NOMO-1 (cell line): ENCODE measurements around the gene TRIM8.
"Not testable (repeated sequence)": the region's sequence is repeated elsewhere in the genome, so short reads cannot be mapped to it uniquely, and the experiment has no call there.

Experiments used
- DNase-seq, 2 experiments: peaks; one replicate each; lab custom pipeline; 2025; ENCODE audit not compliant: unreplicated experiment in 2 of 2; lab: John Stamatoyannopoulos, UW

Gene TRIM8

DNA sequence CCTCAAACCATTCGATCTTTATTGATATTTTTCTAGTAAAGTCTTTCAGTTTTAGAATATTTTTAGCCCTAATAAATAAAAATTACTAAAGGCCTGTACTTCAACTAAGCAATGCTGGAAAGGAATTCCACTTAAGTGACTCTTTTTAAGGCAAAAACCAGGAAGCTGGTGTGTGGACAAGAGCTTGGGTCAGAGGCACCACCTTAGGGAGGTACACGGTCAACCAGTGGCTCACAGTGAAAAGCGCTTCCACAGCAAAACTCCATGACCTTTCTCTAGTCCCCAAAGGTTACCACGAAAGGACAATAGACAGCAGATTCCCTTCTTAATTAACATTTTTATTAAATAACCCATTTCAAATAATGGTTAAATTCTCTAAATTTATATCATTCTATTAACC is 38.7 kb downstream of the TRIM8 start:
- no peak for DNase-seq

DNA sequence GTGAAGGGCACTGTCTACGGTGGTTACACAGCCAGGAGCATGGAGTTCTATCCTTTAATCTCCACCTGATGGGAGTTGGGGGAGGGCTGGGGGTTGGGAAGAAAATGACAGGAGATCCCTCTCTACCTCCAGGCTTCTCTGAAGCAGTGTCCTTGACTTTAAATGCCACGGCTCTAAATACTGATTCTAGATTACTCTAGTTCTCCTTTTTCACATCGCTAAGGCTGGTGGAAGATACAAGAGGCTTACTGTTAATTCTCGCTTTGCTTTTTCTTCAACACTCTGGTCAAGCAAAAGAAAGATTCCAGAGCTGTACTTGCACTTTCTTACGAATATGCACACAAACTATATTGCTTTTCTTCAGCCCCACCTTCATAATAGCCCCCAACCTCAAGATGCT is 39.5 kb downstream of the TRIM8 start:
- no peak for DNase-seq

DNA sequence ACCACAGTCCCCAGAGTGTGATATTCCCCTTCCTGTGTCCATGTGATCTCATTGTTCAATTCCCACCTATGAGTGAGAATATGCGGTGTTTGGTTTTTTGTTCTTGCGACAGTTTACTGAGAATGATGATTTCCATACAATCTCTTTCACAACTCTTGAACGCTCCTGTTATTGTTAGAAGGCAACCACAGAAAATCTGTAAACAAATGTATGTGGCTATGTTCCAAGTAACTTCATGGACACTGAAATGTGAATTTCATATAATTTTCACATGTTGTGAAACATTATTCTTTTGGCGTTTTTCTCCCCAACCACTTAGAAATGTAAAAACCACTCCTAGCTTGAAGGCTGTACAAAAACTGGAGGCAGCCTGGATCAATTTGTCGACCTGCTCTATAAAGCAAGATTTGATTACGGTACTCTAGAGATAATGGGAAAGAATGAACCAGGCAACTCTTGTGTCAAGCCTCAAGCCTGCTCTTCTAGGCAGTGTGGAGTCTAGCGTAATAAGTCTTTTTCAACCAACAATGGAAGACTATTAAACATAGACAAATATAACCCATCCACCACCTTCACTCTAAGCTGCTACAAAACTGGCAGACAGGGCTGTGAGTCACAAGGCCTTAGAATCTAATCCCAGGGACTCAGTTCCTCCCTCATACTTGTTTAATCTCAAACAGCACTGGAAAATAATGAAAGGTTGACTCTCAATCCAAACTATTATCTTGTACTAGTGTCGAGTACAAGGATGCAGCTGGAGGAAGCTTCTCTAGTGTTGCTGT is 47.2 kb downstream of the TRIM8 start:
- DNase-seq = no peak

DNA sequence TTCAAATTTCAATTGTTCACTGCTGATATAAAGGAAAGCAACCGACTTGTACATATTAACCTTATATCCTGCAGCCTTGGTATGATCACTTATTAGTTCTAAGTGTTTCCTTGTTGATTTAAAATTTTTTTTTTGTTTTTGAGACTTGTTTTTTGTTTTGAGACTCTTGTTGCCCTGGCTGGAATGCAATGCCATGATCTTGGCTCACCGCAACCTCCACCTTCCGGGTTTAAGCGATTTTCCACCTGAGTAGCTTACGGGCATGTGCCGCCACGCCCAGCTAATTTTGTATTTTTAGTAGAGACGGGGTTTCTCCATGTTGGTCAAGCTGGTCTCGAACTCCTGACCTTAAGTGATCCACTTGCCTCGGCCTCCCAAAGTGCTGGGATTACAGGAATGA is 51.1 kb downstream of the TRIM8 start:
- DNase-seq = not testable (repeated sequence)

DNA sequence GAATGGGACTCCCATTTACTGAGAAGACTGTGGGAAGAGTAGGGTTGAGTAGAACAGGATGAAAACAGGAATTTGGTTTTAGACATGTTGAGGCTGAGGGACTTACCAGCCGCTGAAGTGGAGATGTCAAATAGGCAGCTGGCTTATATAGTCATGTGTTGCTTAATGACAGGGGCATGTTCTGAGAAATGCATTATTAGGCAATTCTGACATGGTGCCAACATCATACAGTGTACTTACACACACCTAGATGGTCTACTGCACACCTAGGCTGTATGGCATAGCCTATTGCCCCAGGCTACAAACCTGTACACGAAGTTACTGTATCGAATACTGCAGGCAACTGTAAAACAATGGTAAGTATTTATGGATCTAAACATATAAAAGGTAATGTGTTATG is 52.5 kb downstream of the TRIM8 start:
- DNase-seq = no peak

DNA sequence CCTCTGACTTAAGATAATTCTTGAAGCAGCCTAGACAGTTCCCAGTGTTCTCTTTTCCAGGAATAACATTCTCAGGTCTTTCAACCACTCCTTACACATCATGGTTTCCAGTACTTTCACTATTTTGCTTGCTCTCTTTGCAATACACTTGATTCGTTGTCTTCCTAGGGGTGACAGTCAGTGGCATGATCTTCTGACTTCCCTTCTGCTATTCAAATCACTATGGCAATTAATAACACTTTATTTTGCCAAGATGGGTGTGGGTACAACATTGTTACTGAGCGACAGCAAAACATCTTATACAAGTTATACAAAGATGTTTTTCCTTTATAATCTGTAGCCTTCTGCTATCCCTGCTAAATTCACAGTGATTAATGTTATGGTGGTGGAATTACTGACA is 54.6 kb downstream of the TRIM8 start:
- DNase-seq = no peak

DNA sequence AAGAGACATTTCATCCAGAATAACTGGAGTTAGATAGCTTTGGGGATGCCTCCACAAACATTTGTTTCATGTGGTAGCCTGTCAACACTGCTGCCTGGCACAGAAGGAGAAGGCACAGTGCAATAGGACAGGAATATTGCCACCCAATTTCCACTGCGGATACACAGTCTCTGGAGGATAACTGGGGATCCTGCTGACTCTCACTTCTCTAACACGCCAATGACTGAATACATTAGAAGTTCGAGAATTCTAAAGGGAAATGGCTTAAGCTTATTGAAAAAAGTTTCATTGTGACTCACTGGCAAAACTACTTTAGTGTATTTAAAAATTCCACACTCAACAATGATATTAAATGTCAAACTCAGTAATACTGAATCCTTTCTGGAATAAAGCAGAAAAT is 57.0 kb downstream of the TRIM8 start:
- no peak for DNase-seq

DNA sequence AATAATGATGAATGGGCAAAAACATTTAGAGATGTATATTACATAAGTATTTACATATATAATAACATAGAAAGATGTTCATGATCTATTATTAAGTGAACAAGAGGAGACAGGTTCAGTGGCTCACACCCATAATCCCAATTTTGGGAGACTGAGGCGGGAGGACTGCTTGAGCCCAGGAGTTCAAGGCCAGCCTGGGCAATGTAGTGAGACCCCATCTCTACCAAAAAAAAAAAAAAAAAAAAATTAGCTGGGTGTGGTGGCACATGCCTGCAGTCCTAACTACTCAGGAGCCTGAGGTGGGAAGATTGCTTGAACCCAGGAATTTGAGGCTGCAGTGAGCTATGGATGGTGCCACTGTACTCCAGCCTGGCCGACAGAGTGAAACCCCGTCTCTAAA is 57.5 kb downstream of the TRIM8 start:
- no peak for DNase-seq

DNA sequence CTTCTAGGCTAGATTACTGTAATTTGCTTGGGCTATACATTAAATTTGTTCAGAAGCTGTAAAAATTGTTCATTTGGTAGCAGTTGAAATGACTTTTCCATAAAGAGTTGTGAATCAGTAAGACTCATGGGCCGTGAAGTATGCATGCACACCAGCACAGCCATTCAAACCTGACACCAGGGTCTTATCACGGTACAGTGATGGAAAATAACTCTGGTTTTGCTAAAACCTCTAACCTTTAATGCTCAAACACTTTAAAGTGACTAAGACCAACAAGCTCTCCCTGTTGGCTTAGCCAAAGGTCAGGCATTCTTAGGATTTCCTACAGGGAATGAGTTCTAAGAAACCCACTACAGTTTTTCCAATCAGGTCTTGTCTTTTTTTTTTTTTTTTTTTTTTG is 58.5 kb downstream of the TRIM8 start:
- DNase-seq = no peak

DNA sequence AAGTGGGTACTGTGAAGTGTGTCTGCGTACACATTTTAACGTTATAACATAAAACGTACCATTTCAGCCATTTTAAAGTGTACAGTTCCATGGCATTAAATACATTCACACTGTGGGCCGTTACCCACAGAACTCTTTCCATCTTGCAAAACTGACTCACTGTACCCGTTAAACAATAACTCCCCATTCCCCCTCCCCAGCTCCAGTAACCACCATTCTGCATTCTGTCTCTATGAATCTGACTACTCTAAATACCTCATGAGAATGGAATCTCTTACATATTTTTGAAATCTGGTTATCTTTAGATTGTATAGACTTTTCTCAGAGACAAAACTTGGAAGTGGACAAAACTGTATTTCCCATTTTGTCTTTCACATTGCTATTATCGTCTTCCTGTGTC is 60.6 kb downstream of the TRIM8 start:
- DNase-seq = no peak

DNA sequence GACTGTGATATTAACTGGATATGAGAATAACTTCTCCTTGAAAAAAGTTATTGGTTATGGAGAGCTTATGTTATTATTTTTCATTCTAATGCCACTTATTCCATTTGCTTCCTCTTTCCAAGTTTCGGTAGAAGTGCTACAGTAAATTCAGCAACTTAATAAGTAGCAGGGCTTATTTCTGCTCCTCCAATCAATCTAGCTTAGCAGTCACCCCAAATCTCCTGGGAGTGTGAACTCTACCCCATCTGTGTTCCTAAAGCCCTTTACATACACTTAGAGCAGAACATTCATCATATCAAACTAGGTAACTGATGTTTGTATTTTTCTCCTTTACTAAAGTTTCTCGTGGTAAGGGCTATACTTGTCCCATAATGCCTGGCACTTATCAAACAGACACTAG is 61.3 kb downstream of the TRIM8 start:
- DNase-seq = peak in 1 of 2 experiments; percentile 62
